Fibroblast of the conjunctiva (primary cell): Measurements from ENCODE around the gene COMMD3.

Experiments
- DNase-seq: peaks from one replicate; pipeline ENCODE4 v3.0.0-alpha.2; 2010; ENCODE audit warnings: low read depth

The COMMD3 gene

GRCh38 chr10:22366771-22367170, 50.6 kb downstream of the COMMD3 start:
- no peak for DNase-seq

- DNase-seq = no peak
Observed at GRCh38 chr10:22367471-22367870, 51.3 kb downstream of the COMMD3 start.

GRCh38 chr10:22368402-22368801, 52.2 kb downstream of the COMMD3 start:
- no peak for DNase-seq

- DNase-seq = no peak
Observed at GRCh38 chr10:22368981-22369380, 52.8 kb downstream of the COMMD3 start.

GRCh38 chr10:22369434-22370072, 53.4 kb downstream of the COMMD3 start:
- no peak for DNase-seq
